A673 (cell line): Measurements from ENCODE around the gene SPTBN2.

Experiments used
- CTCF ChIP-seq: fragments of 300-800, 200-600 bp; sonication (generic); conservative IDR thresholded peaks from 2 replicates; pipeline ENCODE4 v1.5.1; 2017; ENCODE audit warnings: low read depth, mild to moderate bottlenecking, antibody characterized with exemption, low read length, moderate library complexity, mixed read lengths
- EZH2 ChIP-seq: fragments of 200-600 bp; sonication (generic); IDR thresholded peaks from 2 replicates; pipeline ENCODE4 v1.6.1; 2017; ENCODE audit warnings: borderline replicate concordance, low read depth, mild to moderate bottlenecking, mixed read lengths, antibody characterized with exemption, low read length; ENCODE audit not compliant: poor library complexity, severe bottlenecking

- TF ChIP-seq EZH2 (no peak), CTCF (no peak)
Observed at GRCh38 chr11:66705587-66706335, 23.3 kb downstream of the SPTBN2 start.
